H1 (cell line): ENCODE results near the gene ZBTB34. TPM values are rescaled to one million over a fixed set of nuclear protein-coding genes. Genes with fewer than 3 reads are reported as not detected.
A peak's percentile ranks its signal among the peaks of the same experiment; 100 is the strongest.

ENCODE experiments used
- CTCF ChIA-PET: fragments of 300-600 bp; sonication (Branson Sonifier 250); formaldehyde crosslinking; loops from one replicate; lab custom pipeline; 2021; ENCODE audit not compliant: partially characterized antibody; lab: Charles Lee
- POLR2A ChIA-PET: fragments of 300-600 bp; sonication (Branson Sonifier 250); formaldehyde crosslinking; loops from one replicate; lab custom pipeline; 2021; ENCODE audit warnings: inconsistent platforms; ENCODE audit not compliant: partially characterized antibody; lab: Charles Lee
- DNase-seq, 2 experiments: peaks; one replicate each; pipeline versions ENCODE4 v3.0.0 to v3.0.0-alpha.2; 2010 to 2022; ENCODE audit warnings: low spot score in 2 of 2, low read depth in 1 of 2, mixed read lengths in 1 of 2
- FAIRE-seq: peaks from 2 replicates; lab custom pipeline; 2011; peaks lifted over from hg19 to GRCh38; lab: Jason Lieb, UNC
- H2AFZ ChIP-seq: 2 replicates; pipeline ENCODE4 v1.8.1; 2012; ENCODE audit warnings: low read length, inconsistent platforms
- H2AK5ac ChIP-seq: 2 replicates; pipeline ENCODE4 v1.6.1; 2013; ENCODE audit warnings: low read depth, low read length
- H2BK120ac ChIP-seq: replicated peaks from 2 replicates; pipeline ENCODE3; 2013; ENCODE audit warnings: low read depth, low read length, inconsistent platforms
- H2BK12ac ChIP-seq: 2 replicates; pipeline ENCODE4 v1.6.1; 2013; ENCODE audit warnings: low read depth, low read length
- H2BK15ac ChIP-seq: 2 replicates; pipeline ENCODE4 v1.6.1; 2013; ENCODE audit warnings: low read length
- H2BK20ac ChIP-seq: 2 replicates; pipeline ENCODE4 v1.6.1; 2013; ENCODE audit warnings: low read length
- H2BK5ac ChIP-seq: 2 replicates; pipeline ENCODE4 v1.6.1; 2013; ENCODE audit warnings: low read depth, low read length
- H3K14ac ChIP-seq: 2 replicates; pipeline ENCODE4 v1.6.1; 2013; ENCODE audit warnings: inconsistent platforms; ENCODE audit not compliant: insufficient read length
- H3K18ac ChIP-seq: 2 replicates; pipeline ENCODE4 v1.6.1; 2013; ENCODE audit warnings: low read length; ENCODE audit errors: extremely low read depth
- H3K23ac ChIP-seq: 2 replicates; pipeline ENCODE4 v1.6.1; 2013; ENCODE audit warnings: inconsistent platforms; ENCODE audit not compliant: insufficient read length
- H3K23me2 ChIP-seq: 2 replicates; pipeline ENCODE4 v1.6.1; 2013; ENCODE audit warnings: low read depth, low read length
- H3K27ac ChIP-seq: 2 replicates; pipeline ENCODE4 v1.6.1; 2011; ENCODE audit warnings: low read depth, low read length, inconsistent platforms
- H3K27me3 ChIP-seq, 4 experiments: replicated peaks in 1 of 4; 1 replicate in 1 of 4; 2 replicates in 3 of 4; pipeline versions ENCODE4 v1.6.1 to v1.8.1; 2011 to 2013; ENCODE audit warnings: low read length in 3 of 4, mild to moderate bottlenecking in 3 of 4, inconsistent platforms in 2 of 4, mixed read lengths in 2 of 4, moderate library complexity in 1 of 4; ENCODE audit not compliant: control insufficient read depth in 3 of 4, insufficient read depth in 3 of 4; ENCODE audit errors: extremely low read depth in 1 of 4
- H3K36me3 ChIP-seq, 4 experiments: 2 replicates each; pipeline versions ENCODE4 v1.6.1 to v1.8.1; 2011 to 2013; ENCODE audit warnings: mild to moderate bottlenecking in 4 of 4, low read length in 3 of 4, moderate library complexity in 2 of 4, control low read depth in 1 of 4, inconsistent platforms in 1 of 4; ENCODE audit not compliant: insufficient read depth in 4 of 4, control insufficient read depth in 2 of 4
- H3K4ac ChIP-seq: replicated peaks from 2 replicates; pipeline ENCODE3; 2013; ENCODE audit warnings: low read length, low read depth, mixed read lengths, inconsistent platforms; ENCODE audit not compliant: insufficient read length
- H3K4me1 ChIP-seq, 4 experiments: replicated peaks in 1 of 4; 1 replicate in 1 of 4; 2 replicates in 3 of 4; pipeline versions ENCODE4 v1.6.1 to v1.8.1; 2011 to 2013; ENCODE audit warnings: low read length in 3 of 4, inconsistent platforms in 2 of 4, mixed read lengths in 1 of 4; ENCODE audit not compliant: insufficient read depth in 4 of 4, control insufficient read depth in 3 of 4
- H3K4me2 ChIP-seq, 2 experiments: 2 replicates each; pipeline versions ENCODE4 v1.6.1 to v1.8.1; 2011 to 2013; ENCODE audit warnings: low read depth in 2 of 2, low read length in 2 of 2, control low read depth in 1 of 2, inconsistent platforms in 1 of 2, mild to moderate bottlenecking in 1 of 2; ENCODE audit not compliant: insufficient read depth in 1 of 2
- H3K4me3 ChIP-seq, 4 experiments: fragments of 200-600, 300-600 bp in 1 of 4; sonication (generic), shearing (Covaris generic), sonication (Bioruptor Twin) in 1 of 4; 2 replicates each; pipeline versions ENCODE4 v1.5.1 to v1.8.1; 2011 to 2016; ENCODE audit warnings: low read length in 4 of 4, low read depth in 3 of 4, control low read depth in 2 of 4, inconsistent platforms in 2 of 4, mild to moderate bottlenecking in 2 of 4, mixed read lengths in 1 of 4, moderate library complexity in 1 of 4; ENCODE audit not compliant: insufficient read depth in 2 of 4; ENCODE audit errors: extremely low read depth in 1 of 4
- H3K56ac ChIP-seq: replicated peaks from 2 replicates; pipeline ENCODE3; 2013; ENCODE audit warnings: low read depth, mild to moderate bottlenecking, mixed read lengths, low read length, inconsistent platforms; ENCODE audit not compliant: insufficient read length
- H3K79me1 ChIP-seq: 2 replicates; pipeline ENCODE4 v1.6.1; 2013; ENCODE audit warnings: low read depth, low read length, control low read depth
- H3K79me2 ChIP-seq, 2 experiments: 2 replicates each; pipeline versions ENCODE4 v1.6.1 to v1.8.1; 2012 to 2013; ENCODE audit warnings: low read length in 2 of 2, mild to moderate bottlenecking in 2 of 2, inconsistent platforms in 1 of 2; ENCODE audit not compliant: insufficient read depth in 2 of 2, control insufficient read depth in 1 of 2
- H3K9ac ChIP-seq, 4 experiments: replicated peaks in 1 of 4; 1 replicate in 1 of 4; 2 replicates in 3 of 4; pipeline versions ENCODE4 v1.6.1 to v1.8.1; 2011 to 2013; ENCODE audit warnings: low read depth in 3 of 4, low read length in 3 of 4, control low read depth in 2 of 4, mild to moderate bottlenecking in 2 of 4, moderate library complexity in 2 of 4, inconsistent platforms in 1 of 4; ENCODE audit errors: extremely low read depth in 1 of 4
- H3K9me3 ChIP-seq, 2 experiments: 2 replicates each; pipeline versions ENCODE4 v1.6.1 to v1.8.1; 2012 to 2013; ENCODE audit warnings: mild to moderate bottlenecking in 2 of 2, moderate library complexity in 2 of 2, control low read depth in 1 of 2, inconsistent platforms in 1 of 2, low read depth in 1 of 2, low read length in 1 of 2, mixed read lengths in 1 of 2; ENCODE audit not compliant: insufficient read depth in 2 of 2
- H4K20me1 ChIP-seq, 2 experiments: replicated peaks in 1 of 2; 2 replicates each; pipeline versions ENCODE3 to v1.8.1; 2011 to 2013; ENCODE audit warnings: inconsistent platforms in 2 of 2, low read length in 2 of 2, mild to moderate bottlenecking in 1 of 2; ENCODE audit not compliant: insufficient read depth in 2 of 2, control insufficient read depth in 1 of 2
- H4K5ac ChIP-seq: 2 replicates; pipeline ENCODE4 v1.6.1; 2013; ENCODE audit warnings: low read length, low read depth, mixed read lengths, inconsistent platforms; ENCODE audit not compliant: insufficient read length
- H4K8ac ChIP-seq: 2 replicates; pipeline ENCODE4 v1.8.0; 2013; ENCODE audit warnings: mild to moderate bottlenecking, moderate library complexity, low read length, inconsistent platforms; ENCODE audit not compliant: insufficient read depth; ENCODE audit errors: extremely low read depth
- H4K91ac ChIP-seq: replicated peaks from 2 replicates; pipeline ENCODE3; 2013; ENCODE audit warnings: low read length, mixed read lengths, inconsistent platforms; ENCODE audit not compliant: insufficient read length
- EZH2 ChIP-seq: fragments of 200-600 bp; sonication (generic); IDR thresholded peaks from 2 replicates; pipeline ENCODE4 v1.7.1; 2012; ENCODE audit warnings: low read depth, mild to moderate bottlenecking, moderate library complexity, low read length, inconsistent platforms; ENCODE audit not compliant: severe bottlenecking
- KDM4A ChIP-seq: IDR thresholded peaks from one replicate; pipeline ENCODE4 v1.7.1; 2012; ENCODE audit warnings: low read depth, mild to moderate bottlenecking, moderate library complexity, low read length, inconsistent platforms; ENCODE audit not compliant: severe bottlenecking
- RAD21 ChIP-seq, 2 experiments: IDR thresholded peaks in 1 of 2; conservative IDR thresholded peaks in 1 of 2; 2 replicates each; pipeline ENCODE4 v1.6.1; 2011; ENCODE audit warnings: low read depth in 2 of 2, low read length in 2 of 2, improper control_type of control experiment in 1 of 2, inconsistent platforms in 1 of 2, mild to moderate bottlenecking in 1 of 2, moderate library complexity in 1 of 2
- RBBP5 ChIP-seq: IDR thresholded peaks from 2 replicates; pipeline ENCODE4 v1.7.1; 2012; ENCODE audit warnings: low read depth, mild to moderate bottlenecking, inconsistent platforms, low read length, moderate library complexity, borderline replicate concordance
- SAP30 ChIP-seq: fragments of 300-600 bp; sonication (generic); IDR thresholded peaks from 2 replicates; pipeline ENCODE4 v1.7.1; 2012; ENCODE audit warnings: low read length, moderate library complexity, mild to moderate bottlenecking, inconsistent platforms; ENCODE audit not compliant: insufficient read depth, insufficient replicate concordance
- ZNF274 ChIP-seq: IDR thresholded peaks from 2 replicates; pipeline ENCODE4 v1.7.0; 2012; ENCODE audit warnings: low read length, borderline replicate concordance; ENCODE audit errors: extremely low read depth
- WGBS, 2 experiments: shearing (Covaris generic) in 1 of 2; methylation state at CpG; one replicate each; pipeline versions ENCODE4 v1.1.6 to v1.1.7; 2013 to 2015; ENCODE audit warnings: low lambda C conversion rate in 2 of 2, mixed read lengths in 2 of 2, inconsistent platforms in 1 of 2, low coverage in 1 of 2, missing lambda C conversion rate in 1 of 2; ENCODE audit not compliant: insufficient replicate concordance in 2 of 2, insufficient coverage in 1 of 2, insufficient read length in 1 of 2; ENCODE audit errors: extremely low coverage in 1 of 2, missing lambda C conversion rate in 1 of 2; 5-methylcytosine and 5-hydroxymethylcytosine counted together
- polyA plus RNA-seq, 7 experiments: library from polyadenylated mRNA; depleted of rRNA in 3 of 7; stranded (reverse) in 5 of 7; unstranded in 2 of 7; fragments of >200 nt in 5 of 7; fragments of 200-250 nt in 2 of 7; gene quantifications; 1 replicate in 5 of 7; 2 replicates in 1 of 7; 4 replicates in 1 of 7; pipeline versions ENCODE4 v1.2.1 to v1.2.3, GENCODE V29; 2011 to 2013; ENCODE audit warnings: missing spikeins in 2 of 7, mixed read lengths in 2 of 7
- total RNA-seq: library from RNA; stranded (reverse); fragmentation: NEBNext Ultra II Directional; extraction: Animal tissue kit (Norgen Biotek cat#: 25700); gene quantifications from 2 replicates; pipeline ENCODE4 v1.2.1, GENCODE V29; 2021
- TF ChIP-seq, protein P1 (sequence below), 3 experiments: IDR thresholded peaks; 1 replicate in 2 of 3; 2 replicates in 1 of 3; pipeline versions ENCODE4 v1.5.1 to v1.6.1; 2011; ENCODE audit warnings: low read length in 3 of 3, mild to moderate bottlenecking in 3 of 3, inconsistent platforms in 2 of 3, low read depth in 1 of 3, moderate library complexity in 1 of 3; ENCODE audit not compliant: insufficient read depth in 1 of 3; ENCODE audit errors: control extremely low read depth in 1 of 3

The ZBTB34 gene
- total and polyA plus RNA-seq, 2 of the 8 experiments (the other 6 are each of a cell fraction or from before 2014, with no cell fraction given) = 8.2 to 15.9 TPM

DNA sequence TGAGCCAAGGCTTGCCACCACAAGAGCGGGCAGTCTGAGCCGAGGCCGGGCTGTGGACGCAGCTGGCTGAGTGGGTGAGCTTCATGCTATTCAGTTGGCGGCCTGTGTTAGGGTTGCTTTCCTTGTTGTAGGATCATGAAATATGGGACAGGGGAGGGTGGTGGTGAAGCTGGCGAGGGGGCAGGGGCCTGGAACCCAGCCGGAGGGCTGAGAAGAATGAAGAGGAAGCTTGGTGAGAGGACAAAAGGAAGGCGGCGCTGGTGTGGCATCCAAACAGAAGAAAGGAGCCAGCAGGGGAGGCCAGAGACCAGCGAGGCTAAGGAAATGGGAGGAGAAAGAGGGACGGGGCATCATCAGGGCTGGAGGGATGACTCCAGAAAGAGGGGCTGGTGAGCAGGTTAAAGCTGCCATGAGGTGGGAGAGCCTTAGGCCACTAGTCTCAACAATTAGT is 72.5 kb downstream of the ZBTB34 start:
- Histone ChIP-seq H2AK5ac (no peak overlapping the region), H2BK15ac (no peak overlapping the region), H3K4ac (no peak overlapping the region), H3K14ac (no peak overlapping the region), H3K79me2 (0 out of 4 replicates have a peak, but pooled peaks cover 0 to 2% of the 10 kb centered on the region in 2 experiments), H4K91ac (no peak overlapping the region), H3K27me3 (no peaks in the 10 kb centered on the region), H3K9me3 (no peaks in the 10 kb centered on the region), H3K18ac (peak overlapping the region; percentile 43; the same call in 1 of the 2 replicates), H3K9ac (no peak overlapping the region), H2BK120ac (no peak overlapping the region), H3K4me1 (peaks cover 0 to 13% (median 7%) of the 10 kb centered on the region in 4 experiments; a peak in 5 of 7 replicates), H3K4me2 (0 out of 4 replicates have a peak overlapping the region, but pooled peaks of 1 of the 2 experiments have one; percentile 20), H3K23ac (no peak overlapping the region), H2BK20ac (no peak overlapping the region), H3K79me1 (no peaks in the 10 kb centered on the region; the same call in 1 of the 2 replicates), H4K20me1 (peaks cover 0 to 6% of the 10 kb centered on the region in 2 experiments), H4K5ac (no peak overlapping the region), H4K8ac (no peak overlapping the region; the same call in 1 of the 2 replicates), H3K4me3 (no peak overlapping the region), H3K27ac (no peak overlapping the region), H3K23me2 (no peaks in the 10 kb centered on the region), H2BK5ac (no peak overlapping the region), H2BK12ac (no peak overlapping the region), H2AFZ (no peak overlapping the region), H3K56ac (no peak overlapping the region), H3K36me3 (no peaks in the 10 kb centered on the region)
- DNase-seq (no peak), FAIRE-seq (no peak)
- 68% methylated on average over 11 of the region's 11 CpGs; no CpG with 5 or more reads in 1 of the 2 experiments for WGBS, 2 experiments
- TF ChIP-seq, protein P1, sequence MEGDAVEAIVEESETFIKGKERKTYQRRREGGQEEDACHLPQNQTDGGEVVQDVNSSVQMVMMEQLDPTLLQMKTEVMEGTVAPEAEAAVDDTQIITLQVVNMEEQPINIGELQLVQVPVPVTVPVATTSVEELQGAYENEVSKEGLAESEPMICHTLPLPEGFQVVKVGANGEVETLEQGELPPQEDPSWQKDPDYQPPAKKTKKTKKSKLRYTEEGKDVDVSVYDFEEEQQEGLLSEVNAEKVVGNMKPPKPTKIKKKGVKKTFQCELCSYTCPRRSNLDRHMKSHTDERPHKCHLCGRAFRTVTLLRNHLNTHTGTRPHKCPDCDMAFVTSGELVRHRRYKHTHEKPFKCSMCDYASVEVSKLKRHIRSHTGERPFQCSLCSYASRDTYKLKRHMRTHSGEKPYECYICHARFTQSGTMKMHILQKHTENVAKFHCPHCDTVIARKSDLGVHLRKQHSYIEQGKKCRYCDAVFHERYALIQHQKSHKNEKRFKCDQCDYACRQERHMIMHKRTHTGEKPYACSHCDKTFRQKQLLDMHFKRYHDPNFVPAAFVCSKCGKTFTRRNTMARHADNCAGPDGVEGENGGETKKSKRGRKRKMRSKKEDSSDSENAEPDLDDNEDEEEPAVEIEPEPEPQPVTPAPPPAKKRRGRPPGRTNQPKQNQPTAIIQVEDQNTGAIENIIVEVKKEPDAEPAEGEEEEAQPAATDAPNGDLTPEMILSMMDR (IDR thresholded peaks at IDR 0.05; ENCODE audit: control extremely low read depth in 1 of 3, insufficient read depth in 1 of 3, low read depth in 1 of 3, low read length in 3 of 3) = peak in 2 of 3 experiments; percentile 25; a peak in 2 of 4 replicates
- peak; percentile 23 to 39; a peak in 3 of 4 replicates for TF ChIP-seq RAD21 (IDR thresholded peaks at IDR 0.05 in 1 of 2, conservative IDR thresholded peaks at IDR 0.05 in 1 of 2; ENCODE audit: low read depth in 2 of 2, low read length in 2 of 2)
- no peak for TF ChIP-seq ZNF274
- no peak for TF ChIP-seq KDM4A
- no peak for TF ChIP-seq EZH2
- TF ChIP-seq RBBP5 = no peak
- TF ChIP-seq SAP30 = no peak
- CTCF ChIA-PET = interaction anchor here (0.6 to 2.5 kb wide), 23 partner anchors 9 to 482 kb away, joined by 3 to 17 read pairs (median 3); partner anchors contain the start of gene RALGPS1
- POLR2A ChIA-PET = interaction anchor here (0.7 to 1.7 kb wide), 4 partner anchors 13 to 513 kb away, joined by 3 to 5 read pairs (median 4); no protein-coding TSS in a partner anchor
